Hematopoietic multipotent progenitor cell treated with erythropoietin and hydrocortisone succinate and interleukin-3 and kit ligand, for 6 days (in vitro differentiated cells): ENCODE results near the gene TLK1.
"Not testable (repeated sequence)": the region's sequence is repeated elsewhere in the genome, so short reads cannot be mapped to it uniquely, and the experiment has no call there.

ENCODE experiments used
- DNase-seq: peaks from one replicate; pipeline ENCODE4 v3.0.0-alpha.2; 2015

The TLK1 gene

DNA sequence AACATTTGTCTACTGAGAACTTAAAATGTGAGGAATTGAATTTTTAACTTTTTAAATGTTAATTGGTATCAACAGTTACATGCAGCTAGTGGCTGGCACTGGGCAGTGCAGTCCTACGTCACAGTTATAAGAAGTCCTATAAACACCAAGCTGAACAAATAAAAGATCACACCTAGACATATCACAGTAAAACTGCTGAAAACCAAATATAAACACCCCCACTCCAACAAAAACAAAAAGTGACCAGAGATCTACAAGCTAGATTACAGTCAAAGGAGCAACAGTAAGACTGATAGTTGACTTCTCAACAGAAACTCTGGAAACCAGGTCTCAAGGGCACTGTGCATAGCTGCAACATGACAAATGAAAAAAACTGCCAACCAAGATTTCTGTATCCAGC is 19.4 kb downstream of the TLK1 start:
- DNase-seq, result peak; percentile 45

- DNase-seq, result no peak
These were observed 20.8 kb downstream of the TLK1 start for GRCh38 chr2:171139860-171140259.

GRCh38 chr2:171136024-171136423 is 24.7 kb downstream of the TLK1 start:
- DNase-seq, result no peak

GRCh38 chr2:171134624-171135230 is 26.0 kb downstream of the TLK1 start:
- DNase-seq, result no peak

GRCh38 chr2:171132086-171132485 is 28.6 kb downstream of the TLK1 start:
- no peak for DNase-seq

DNA sequence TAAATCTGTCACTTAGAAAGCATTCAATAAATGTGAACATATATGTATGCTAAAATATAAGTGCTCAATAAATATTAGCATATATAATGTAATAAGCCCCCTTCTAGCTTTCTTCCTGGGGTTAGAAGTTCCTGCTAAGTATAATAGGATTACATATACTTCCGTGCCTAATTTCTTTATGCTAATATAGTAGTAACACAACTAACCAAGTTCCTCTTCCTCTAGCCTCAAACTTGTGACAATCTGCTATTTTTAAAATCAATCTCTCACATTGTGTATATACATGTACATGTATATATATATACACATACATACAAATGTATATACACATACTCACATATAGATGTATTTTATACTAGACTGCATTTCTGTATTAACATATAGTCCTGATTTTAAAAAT is 32.2 kb downstream of the TLK1 start:
- DNase-seq, result no peak

DNA sequence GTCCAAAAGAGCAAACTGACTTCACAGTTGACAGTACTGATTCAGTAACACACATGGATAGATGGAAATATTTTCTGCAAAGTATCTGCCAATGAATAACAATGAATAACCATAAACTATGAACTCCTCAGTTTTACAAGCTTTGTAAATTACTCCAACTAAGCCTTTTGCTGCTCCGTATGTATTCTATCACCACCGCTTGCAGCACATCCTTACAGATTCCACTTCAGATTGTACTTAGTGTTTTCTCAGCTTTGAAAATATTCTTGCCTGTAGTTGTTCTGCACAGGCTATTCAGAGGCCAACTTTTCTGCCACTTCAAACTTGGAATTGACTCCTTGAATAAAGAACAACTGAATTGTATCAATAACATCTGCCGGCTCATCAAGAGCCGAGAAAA is 36.2 kb downstream of the TLK1 start:
- no peak for DNase-seq

GRCh38 chr2:171109571-171109970 is 51.1 kb downstream of the TLK1 start:
- peak; percentile 12 for DNase-seq

DNA sequence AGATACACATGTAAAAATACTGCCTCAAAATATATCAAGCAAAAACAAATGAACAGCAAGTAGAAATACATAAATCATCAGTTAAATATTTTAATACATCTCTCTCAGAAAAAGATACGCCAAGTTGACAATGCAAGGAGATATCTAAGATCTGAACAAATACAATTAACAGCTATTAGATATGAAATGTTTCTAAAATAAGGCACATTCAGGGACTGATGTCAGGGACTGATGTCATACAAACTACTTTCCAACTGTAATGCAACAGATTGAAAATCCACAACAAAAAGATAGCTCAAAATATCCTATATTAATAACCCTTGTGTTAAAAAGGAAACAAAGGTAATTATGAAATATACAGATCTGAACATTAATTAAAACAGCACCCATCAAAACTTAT is 51.7 kb downstream of the TLK1 start:
- DNase-seq, result no peak

DNA sequence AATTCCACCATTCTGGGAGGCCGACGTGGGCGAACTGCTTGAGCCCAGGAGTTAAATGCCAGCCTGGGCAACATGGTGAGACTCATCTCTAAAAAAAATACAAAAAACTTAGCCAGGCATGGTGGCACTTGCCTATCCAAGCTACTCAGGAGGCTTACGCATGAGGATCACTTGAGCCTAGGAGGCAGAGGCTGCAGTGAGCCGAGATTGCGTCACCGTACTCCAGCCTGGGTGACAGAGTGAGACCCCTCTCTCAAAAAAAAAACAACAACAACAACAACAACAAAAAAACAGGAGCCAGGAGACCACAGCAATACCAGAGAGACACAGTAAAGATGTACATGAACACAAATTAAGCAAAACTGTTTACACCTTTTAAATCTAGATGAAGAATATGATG is 52.9 kb downstream of the TLK1 start:
- DNase-seq, result no peak

DNA sequence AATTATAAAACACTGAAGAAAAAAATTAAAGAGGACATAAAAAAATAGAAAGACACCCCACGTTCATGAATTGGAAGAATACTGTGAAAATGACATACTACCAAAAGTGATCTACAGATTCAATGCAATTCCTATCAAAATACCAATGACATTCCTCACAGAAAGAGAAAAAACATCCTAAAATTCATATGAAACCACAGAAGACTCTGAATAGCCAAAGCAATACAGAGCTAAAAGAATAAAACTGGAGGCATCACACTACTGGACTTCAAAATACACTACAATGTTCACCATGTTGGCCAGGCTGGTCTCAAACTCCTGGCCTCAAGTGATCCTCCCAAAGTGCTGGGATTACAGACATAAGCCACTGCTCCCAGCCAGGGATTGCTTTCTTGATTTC is 56.3 kb downstream of the TLK1 start:
- DNase-seq, result no peak

- no peak for DNase-seq
These were observed 57.9 kb downstream of the TLK1 start for GRCh38 chr2:171102802-171103201.

DNA sequence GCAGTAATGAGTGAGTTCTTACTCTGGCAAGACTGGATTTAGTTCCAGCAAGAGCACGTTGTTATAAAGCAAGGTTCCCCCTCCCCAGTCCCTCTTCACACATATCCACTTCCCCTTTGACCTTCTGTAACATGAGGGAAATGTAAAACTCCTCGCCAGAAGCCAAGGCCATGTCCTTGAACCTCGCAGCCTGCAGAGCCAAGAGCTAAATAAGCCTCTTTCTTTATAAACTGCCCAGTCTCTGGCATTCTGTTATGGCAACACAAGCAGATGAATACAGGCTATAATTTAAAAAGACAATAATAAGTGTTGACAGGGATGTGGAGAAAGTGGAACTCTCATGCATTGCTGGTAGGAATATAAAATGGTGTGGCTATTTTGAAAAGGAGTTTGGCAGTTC is 60.3 kb downstream of the TLK1 start:
- no peak for DNase-seq

DNA sequence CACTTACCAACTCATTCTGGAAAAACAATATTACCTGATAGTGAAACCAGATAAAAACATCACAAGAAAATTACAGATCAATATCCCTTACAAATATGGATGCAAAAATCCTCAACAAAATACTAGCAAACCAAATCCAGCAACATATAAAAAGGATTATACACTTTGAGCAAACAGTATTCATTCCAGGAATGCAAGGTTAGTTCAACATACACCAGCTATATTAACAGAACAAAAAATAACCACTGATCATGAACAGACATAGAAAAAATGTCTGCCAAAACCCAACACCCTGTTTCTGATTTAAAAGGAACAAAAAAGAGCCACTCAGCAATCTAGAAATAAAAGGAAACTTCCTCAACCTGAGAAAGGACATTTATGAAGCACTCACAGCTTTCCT is 62.1 kb downstream of the TLK1 start:
- no peak for DNase-seq

- DNase-seq, result no peak
These were observed 65.6 kb downstream of the TLK1 start for GRCh38 chr2:171095014-171095582.

GRCh38 chr2:171091517-171091916 is 69.2 kb downstream of the TLK1 start:
- DNase-seq, result not testable (repeated sequence)

DNA sequence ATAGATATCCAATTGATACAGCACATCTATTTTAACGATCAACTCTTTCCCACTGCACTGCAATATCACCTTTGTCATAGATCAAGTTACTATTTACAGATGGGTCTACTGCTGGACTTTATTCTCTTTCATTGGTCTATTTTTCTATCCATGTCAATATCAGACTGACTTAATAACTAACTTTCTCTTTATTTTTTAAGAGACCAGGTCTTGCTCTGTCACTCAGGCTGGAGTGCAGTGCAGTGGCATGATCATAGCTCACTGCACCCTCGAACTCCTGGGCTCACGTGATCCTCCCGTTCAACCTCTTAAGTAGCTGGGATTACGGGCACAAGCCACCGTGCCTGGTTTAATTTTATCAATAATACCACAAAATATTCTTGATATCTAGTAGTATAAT is 71.2 kb downstream of the TLK1 start:
- no peak for DNase-seq

DNA sequence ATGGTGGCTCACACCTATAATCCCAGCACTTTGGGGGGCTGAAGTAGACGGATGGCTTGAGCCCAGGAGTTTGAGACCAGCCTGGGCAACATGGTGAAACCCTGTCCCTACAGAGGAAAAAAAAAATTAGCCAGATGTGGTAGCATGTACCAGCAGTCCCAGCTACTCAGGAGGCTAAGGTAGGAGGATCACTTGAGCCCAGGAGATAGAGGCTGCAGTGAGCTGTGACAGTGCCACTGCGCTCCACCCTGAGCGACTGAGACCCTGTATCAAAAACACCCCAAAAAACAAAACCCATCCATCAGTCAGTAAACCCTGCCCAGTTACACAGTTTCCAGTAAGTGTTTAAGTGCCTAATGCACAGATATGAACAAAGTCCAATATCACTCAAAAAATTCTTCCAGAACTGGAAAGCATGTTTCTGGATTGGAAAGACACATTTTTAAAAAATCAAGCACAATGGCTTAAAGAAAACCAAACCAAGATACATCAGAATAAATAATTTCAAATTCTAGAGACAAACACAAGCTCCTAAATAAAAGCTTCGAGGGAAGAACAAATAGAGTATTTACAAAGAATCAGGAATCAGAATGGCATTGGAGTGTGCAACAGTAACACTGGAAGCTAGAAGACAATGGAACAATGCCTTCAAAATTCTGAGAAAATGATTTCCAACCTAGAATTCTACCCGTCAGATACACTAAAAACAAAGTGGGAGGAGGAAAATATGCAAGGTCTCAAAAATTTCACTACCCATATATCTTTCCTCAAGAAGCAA is 72.4 kb downstream of the TLK1 start:
- no peak for DNase-seq

- no peak for DNase-seq
These were observed 73.1 kb downstream of the TLK1 start for GRCh38 chr2:171087547-171087946.

DNA sequence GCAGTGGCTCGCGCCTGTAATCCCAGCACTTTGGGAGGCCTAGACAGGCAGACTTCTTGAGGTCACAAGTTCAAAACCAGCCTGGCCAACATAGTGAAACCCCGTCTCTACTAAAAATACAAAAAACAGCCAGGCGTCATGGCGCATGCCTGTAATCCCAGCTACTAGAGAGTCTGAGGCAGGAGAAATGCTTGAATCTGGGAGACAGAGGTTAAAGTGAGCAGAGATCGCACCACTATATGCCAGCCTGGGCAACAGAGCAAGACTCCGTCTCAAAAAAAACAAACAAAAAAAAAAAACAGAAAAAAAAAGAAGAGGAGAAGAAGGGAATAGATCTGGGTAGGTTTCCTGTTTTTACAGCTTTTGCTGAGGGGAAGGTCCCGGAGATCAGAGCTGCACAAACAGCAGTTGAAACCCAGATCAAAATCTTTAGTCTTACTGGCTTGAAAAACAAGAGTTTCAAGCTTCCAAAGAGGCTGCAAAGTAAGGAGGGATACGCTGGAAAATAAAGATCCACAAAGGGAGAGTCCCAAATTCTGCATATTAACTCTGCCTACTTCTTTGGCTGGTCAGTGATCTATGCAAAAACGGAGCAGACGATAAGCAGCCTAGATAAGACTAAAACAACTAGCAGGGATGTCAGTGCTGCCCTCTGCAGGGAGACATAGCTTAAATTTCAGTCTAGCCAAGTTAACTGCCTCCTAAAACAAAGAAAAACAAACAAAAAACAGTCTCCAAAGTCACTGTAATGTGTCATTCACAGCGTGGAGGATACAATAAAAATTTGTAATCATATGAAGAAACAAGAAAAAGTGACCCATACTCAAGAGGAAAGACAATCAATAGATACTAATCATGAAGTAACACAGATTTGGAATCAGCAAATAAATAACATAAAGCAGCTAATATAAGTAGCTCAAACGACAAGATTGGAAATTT is 74.1 kb downstream of the TLK1 start:
- DNase-seq, result peak; percentile 78

DNA sequence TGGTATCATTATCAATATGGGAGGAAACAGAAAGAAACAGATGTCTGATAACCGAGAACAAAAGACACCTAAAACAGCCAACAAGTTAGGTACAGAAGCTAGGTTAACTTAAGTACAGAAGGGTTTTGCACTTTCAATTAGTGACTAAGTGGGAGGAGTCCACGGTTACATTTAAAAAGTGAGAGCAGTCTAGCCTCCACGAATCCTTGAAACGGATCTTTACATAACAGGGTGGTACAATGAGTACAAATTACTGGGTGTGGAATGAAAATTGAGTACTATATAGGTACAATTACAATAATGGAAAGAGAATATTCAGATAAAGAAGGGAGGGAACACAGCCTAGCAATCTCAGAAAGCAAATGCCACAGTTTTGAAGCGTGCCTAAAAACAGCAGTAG is 76.6 kb downstream of the TLK1 start:
- DNase-seq, result no peak

GRCh38 chr2:171083451-171083850 is 77.2 kb downstream of the TLK1 start:
- peak; percentile 31 for DNase-seq

DNA sequence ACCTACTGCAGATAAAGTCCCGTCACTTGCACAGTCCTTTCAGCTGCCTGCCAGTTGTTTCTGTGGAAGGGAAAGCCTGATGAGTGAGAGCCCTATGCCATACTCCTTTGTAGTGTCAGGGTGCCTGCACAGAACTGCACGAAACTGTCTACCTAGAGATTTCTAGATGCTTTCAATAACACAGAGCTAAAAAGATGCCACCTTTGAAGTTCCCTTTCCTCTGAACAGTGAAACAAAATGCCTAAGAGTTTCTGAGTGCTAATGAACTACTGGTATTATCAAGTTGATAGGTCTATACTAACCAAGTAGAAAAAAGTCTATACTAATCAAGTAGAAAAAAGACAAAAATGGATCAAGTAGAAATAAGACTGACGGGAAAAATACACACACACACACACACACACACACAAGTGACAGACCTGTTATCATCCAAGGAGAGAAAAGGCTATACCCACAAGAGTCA is 79.0 kb downstream of the TLK1 start:
- DNase-seq, result no peak
